ENCODE measurements around the gene SLC22A9. TPM values are rescaled to one million over a fixed set of nuclear protein-coding genes. Genes with fewer than 3 reads are reported as not detected.

Gene SLC22A9
- total RNA-seq, 1 experiment from 2014 or later = not detected

DNA sequence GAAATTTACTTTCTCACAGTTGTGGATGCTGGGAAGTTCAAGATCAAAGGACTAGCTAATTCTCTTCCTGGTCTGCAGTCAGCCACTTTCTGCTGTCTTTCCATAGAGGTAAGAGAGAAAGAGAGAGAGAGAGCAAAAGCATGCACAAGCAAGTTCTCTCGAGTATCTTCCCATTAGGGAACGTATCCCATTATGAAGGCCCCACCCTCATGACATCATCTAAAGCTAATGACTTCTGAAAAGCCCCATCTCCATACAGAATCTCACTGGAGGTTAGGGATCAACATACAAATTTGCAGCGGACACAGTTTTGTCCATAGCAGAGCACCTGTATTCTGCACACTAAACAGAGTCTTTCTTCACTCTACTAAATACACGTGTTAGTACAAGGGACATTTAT, 17.4 kb upstream of the SLC22A9 start:
- TF ChIP-seq, protein P1, sequence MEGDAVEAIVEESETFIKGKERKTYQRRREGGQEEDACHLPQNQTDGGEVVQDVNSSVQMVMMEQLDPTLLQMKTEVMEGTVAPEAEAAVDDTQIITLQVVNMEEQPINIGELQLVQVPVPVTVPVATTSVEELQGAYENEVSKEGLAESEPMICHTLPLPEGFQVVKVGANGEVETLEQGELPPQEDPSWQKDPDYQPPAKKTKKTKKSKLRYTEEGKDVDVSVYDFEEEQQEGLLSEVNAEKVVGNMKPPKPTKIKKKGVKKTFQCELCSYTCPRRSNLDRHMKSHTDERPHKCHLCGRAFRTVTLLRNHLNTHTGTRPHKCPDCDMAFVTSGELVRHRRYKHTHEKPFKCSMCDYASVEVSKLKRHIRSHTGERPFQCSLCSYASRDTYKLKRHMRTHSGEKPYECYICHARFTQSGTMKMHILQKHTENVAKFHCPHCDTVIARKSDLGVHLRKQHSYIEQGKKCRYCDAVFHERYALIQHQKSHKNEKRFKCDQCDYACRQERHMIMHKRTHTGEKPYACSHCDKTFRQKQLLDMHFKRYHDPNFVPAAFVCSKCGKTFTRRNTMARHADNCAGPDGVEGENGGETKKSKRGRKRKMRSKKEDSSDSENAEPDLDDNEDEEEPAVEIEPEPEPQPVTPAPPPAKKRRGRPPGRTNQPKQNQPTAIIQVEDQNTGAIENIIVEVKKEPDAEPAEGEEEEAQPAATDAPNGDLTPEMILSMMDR (conservative IDR thresholded peaks at IDR 0.05) = no peak
- H3K27me3 Mint-ChIP-seq (ENCODE audit: low read depth) = no peaks in the 10 kb centered on the region; the same call in 1 of the 2 replicates
- Histone ChIP-seq H2BK5ac (ENCODE audit: insufficient read length, low read length) (no peak overlapping the region), H3K4ac (ENCODE audit: low read depth, low read length) (no peak overlapping the region), H3K18ac (ENCODE audit: insufficient read length, low read depth, low read length) (no peak overlapping the region), H3K23me2 (ENCODE audit: insufficient read length, low read depth, low read length, poor library complexity, severe bottlenecking) (no peaks in the 10 kb centered on the region), H3T11ph (ENCODE audit: low read length) (no peak overlapping the region), H4K91ac (ENCODE audit: insufficient read length, low read depth, low read length) (no peak overlapping the region), H3K9me3 (ENCODE audit: control insufficient read depth, low read depth, low read length) (no peaks in the 10 kb centered on the region), H2AFZ (ENCODE audit: low read length) (no peak overlapping the region), H3K14ac (ENCODE audit: insufficient read depth, low read length) (no peak overlapping the region), H3K9ac (ENCODE audit: extremely low read depth, insufficient read length, low read length) (no peak overlapping the region), H2AK5ac (ENCODE audit: insufficient read length, low read length) (no peak overlapping the region), H3K4me1 (ENCODE audit: insufficient read depth, low read length) (no peaks in the 10 kb centered on the region), H3K79me2 (ENCODE audit: insufficient read depth, low read length) (no peaks in the 10 kb centered on the region), H3K27ac (ENCODE audit: insufficient read length, low read depth, low read length) (no peak overlapping the region), H3K23ac (ENCODE audit: insufficient read length, low read depth, low read length) (no peak overlapping the region), H2BK15ac (ENCODE audit: low read depth, low read length) (no peak overlapping the region), H4K5ac (ENCODE audit: insufficient read length, low read depth, low read length) (no peak overlapping the region), H2BK20ac (ENCODE audit: low read depth, low read length, poor library complexity, severe bottlenecking) (no peak overlapping the region), H3K27me3 (ENCODE audit: insufficient read depth, low read length) (no peaks in the 10 kb centered on the region), H3K79me1 (ENCODE audit: insufficient read depth, low read depth, low read length, poor library complexity, severe bottlenecking) (no peaks in the 10 kb centered on the region), H2BK12ac (ENCODE audit: insufficient read length, low read depth, low read length) (no peak overlapping the region), H3K4me2 (ENCODE audit: insufficient read depth, insufficient read length, low read length) (no peak overlapping the region), H3K56ac (ENCODE audit: insufficient read length, low read depth, low read length) (no peak overlapping the region), H2BK120ac (ENCODE audit: low read depth, low read length, poor library complexity, severe bottlenecking) (no peak overlapping the region), H4K20me1 (ENCODE audit: control insufficient read depth, insufficient read depth, insufficient read length) (no peaks in the 10 kb centered on the region), H4K8ac (replicated peaks; ENCODE audit: insufficient read length, low read depth, low read length) (no peak overlapping the region)
- H3K27ac Mint-ChIP-seq = no peak overlapping the region
- H3K4me1 Mint-ChIP-seq = no peaks in the 10 kb centered on the region
- no peak overlapping the region for H3K4me3 Mint-ChIP-seq
- H3K36me3 Mint-ChIP-seq (ENCODE audit: insufficient read depth in 1 of 3, low read depth in 3 of 3) = peaks cover 0 to 8% (median 4%) of the 10 kb centered on the region in 3 experiments; a peak in 4 of 7 replicates
- no CpG with 5 or more reads among the region's 4 CpGs for WGBS (ENCODE audit: extremely low coverage, insufficient read length, low lambda C conversion rate)
- no peak for DNase-seq
- H3K9me3 Mint-ChIP-seq = peaks cover 18 to 35% of the 10 kb centered on the region in 2 experiments
